Measurements from ENCODE around the gene PIPOX. TPM values are rescaled to one million over a fixed set of nuclear protein-coding genes. Genes with fewer than 3 reads are reported as not detected.

PIPOX gene
- total and polyA plus RNA-seq, 2 of the 8 experiments (the other 6 are each of a cell fraction or from before 2014, with no cell fraction given), result 57.2 to 99.6 TPM

GRCh38 chr17:29019475-29020181, 23.3 kb upstream of the PIPOX start (continued):
- no peak for TF ChIP-seq CHD7 (IDR thresholded peaks at IDR 0.05; ENCODE audit: insufficient replicate concordance, low read length)
- no peak for TF ChIP-seq JUN (IDR thresholded peaks at IDR 0.05; ENCODE audit: low read depth, low read length)
- TF ChIP-seq KDM4A (IDR thresholded peaks at IDR 0.05; ENCODE audit: low read depth, low read length, severe bottlenecking), result no peak
- peak; percentile 82; the same call in 1 of the 2 replicates for TF ChIP-seq MAX (IDR thresholded peaks at IDR 0.05)
- TF ChIP-seq SP2 (IDR thresholded peaks at IDR 0.05; ENCODE audit: low read length), result no peak
- TF ChIP-seq, protein P1, sequence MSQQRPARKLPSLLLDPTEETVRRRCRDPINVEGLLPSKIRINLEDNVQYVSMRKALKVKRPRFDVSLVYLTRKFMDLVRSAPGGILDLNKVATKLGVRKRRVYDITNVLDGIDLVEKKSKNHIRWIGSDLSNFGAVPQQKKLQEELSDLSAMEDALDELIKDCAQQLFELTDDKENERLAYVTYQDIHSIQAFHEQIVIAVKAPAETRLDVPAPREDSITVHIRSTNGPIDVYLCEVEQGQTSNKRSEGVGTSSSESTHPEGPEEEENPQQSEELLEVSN (IDR thresholded peaks at IDR 0.05), result peak; percentile 88
